ENCODE data around the gene ANKFY1.

GRCh38 chr17:4297351-4297750, 33.6 kb upstream of the ANKFY1 start:
- TF ChIP-seq CTCF (IDR thresholded peaks at IDR 0.05) (no peak), POLR2A (IDR thresholded peaks at IDR 0.05) (no peak)
